A172 (cell line): ENCODE results near the gene KRT17. TPM values are rescaled to one million over a fixed set of nuclear protein-coding genes. Genes with fewer than 3 reads are reported as not detected.
"Not testable (repeated sequence)": the region's sequence is repeated elsewhere in the genome, so short reads cannot be mapped to it uniquely, and the experiment has no call there.

ENCODE experiments used
- DNase-seq: peaks from one replicate; pipeline ENCODE4 v3.0.0-alpha.2; 2015; ENCODE audit warnings: low spot score
- total RNA-seq: library from RNA; depleted of rRNA; stranded (reverse); fragments of >200 nt; shearing (Covaris generic); gene quantifications from 2 replicates; pipeline ENCODE4 v1.2.3, GENCODE V29; 2014

Gene KRT17
- total RNA-seq, 1 experiment from 2014 or later: not detected

DNA sequence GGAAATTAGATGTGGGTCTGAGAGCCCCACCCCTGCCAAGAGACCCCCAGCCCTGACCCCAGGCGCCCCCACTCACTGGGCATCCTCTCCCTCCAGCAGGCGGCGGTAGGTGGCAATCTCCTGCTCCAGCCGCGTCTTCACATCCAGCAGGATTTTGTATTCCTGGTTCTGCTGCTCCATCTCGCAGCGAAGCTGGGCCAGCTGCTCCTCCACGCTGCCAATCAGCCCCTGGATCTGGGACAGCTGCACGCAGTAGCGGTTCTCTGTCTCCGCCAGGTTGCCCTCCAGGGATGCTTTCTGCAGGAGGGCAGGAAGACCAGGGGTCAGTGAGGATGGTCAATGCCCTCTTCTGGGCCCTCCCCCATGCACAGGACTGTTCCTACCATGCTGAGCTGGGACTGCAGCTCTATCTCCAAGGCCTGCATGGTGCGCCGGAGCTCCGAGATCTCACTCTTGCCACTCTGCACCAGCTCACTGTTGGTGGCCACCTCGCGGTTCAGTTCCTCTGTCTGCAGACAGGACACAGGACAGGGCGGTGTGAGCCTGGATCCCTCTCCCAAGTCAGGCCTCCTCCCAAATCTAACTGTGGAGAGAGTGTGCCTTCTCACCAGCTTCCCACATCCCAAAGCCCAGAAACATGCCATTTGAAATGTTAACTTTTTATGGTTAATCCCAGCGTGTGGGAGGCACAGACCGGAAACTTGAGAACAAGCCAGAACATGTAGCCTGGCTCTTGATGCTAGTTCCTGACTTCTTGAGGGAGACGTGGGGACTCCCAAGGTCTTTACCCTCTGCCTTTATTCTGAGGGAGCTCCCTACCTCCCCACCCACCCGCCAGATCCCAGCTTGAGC, 3.6 kb downstream of the KRT17 start:
- no peak for DNase-seq

DNA sequence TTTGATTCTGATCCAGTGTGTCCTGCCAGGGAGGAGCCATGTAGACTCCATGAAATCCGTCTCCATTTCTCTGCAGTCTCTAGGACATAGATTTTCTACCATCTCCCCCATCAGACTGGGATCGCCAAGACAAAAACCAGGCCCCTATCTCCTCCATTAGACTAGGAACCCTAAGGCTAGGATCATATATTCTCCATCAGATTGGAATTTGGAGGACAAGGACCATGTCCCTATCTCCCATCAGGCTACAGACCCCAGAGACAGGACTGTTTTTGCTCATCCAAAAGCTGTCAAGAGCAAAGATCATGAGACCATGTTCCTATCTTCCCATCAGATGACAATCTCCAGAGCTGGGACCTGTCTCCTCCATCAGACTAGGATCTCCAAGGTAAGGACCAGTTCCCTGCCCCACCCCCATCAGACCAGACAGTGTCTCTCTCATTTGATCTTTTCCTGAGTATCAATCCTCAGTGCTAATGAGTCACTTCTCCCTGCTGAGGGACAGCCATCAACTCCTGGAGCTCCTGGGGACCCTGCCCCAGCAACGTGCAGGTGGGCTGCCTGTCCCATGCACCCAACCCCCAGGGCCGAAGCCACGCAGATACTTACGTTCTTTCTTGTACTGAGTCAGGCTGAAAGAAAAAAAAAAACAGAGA, 4.3 kb downstream of the KRT17 start:
- not testable (repeated sequence) for DNase-seq

DNA sequence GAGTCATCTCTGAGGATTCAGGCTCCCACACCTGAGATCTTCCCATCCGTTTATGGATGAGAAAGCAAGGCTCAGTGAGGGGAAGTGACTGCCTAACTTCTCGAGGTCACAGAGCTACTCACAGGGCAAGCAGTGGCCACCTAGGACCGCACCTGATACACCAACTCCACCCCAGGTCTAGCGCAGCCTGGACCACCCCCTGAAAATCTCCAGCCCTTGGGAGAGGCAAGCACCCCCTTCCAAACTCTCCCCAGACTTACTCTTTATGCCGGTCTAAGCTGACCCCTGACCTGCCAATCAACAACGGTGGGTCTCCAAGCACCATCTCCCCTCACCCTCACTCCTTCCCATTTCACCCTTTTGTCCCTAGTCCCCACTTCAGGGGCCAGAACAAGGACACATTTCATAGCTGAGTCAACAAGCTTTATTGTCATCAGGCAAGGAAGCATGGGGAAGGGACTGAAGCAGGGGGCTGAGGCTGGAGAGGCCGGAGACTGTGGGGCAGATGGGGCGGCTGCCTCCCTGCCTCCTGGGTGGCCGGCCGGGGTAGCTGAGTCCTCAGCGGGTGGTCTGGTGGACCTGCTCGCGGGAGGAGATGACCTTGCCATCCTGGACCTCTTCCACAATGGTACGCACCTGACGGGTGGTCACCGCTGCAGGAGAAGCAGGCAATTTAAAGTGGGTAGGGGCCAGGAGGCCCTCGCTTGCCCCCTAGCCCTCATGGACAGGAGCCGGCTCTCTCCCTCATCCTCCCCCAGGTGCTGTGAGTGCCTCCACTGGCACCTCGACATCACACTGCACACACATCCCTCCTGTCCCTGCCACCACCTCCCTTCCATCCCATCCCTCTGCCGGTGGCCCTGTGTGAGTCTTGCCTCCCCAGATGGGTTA, 5.1 kb downstream of the KRT17 start:
- no peak for DNase-seq

DNA sequence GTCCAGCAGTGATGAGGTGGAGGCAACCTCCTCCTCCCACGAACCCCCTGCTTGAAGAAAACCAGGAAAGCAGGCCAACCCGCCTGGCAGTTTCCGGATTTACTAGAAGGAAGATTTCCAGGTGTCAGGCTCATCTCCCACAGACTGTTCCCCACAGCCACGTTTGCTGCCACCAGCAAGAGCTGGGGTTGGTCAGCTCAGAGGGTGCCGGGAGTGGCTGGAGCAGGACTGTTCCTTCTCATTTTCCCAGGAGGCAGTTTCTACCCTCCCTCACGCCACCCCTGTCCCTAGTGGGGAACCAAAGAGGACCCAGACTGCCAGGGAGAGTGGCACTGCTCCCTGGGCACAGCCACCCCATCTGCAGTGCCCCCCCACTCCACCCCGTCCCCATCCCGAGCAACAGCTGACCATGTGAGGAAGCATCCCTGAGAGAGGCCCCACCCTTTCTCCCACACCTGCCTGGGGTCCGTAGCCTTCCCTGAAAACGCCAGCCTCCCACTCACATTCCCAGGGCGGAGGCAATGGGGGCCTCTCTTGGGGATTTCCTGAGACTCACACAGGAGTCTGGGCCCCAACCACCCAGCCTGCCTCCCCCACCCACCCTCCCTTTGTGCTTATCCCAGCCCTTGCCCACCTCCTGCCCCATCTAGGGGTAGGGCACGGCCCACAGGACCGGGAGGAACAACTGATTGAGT, 5.9 kb downstream of the KRT17 start:
- DNase-seq: no peak

DNA sequence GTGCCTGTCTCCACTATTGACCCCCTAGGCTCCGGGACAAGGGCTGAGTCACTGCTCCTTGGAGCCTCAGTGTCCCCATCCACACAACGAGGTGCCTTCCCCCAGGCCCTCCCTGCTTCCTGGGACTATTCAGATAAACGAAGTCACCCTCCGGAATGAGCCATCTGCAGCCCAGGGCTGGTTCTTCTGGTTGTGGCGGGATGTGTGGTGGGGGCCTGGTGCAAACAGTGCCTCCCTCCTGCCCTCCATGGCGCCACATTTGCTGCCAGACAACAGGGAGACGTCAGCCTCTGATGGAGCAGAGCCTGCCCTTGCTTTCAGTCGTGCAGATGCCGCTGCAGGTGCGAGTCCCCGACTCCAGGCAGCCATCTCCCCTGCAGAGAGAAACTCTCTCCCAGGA, 6.7 kb downstream of the KRT17 start:
- DNase-seq: no peak

DNA sequence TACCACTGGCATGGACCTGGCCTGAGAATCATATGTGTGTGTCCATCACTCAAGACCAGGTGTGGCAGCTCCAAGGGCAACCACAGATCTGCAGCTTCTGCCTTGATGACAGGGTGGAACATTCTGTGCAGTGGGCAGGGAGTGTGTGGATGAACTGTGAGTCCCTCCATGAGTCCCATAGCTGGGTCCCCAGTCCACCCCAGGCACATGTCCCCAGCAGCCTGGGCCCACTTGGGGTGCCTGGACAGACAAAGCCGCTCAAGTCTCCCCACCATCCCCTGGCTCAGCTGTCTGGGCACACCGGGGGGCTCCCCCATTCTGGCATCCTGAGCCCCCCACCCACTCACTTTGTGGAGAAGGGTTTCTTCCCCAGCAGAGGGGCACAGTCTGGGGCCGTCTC, 7.2 kb downstream of the KRT17 start:
- no peak for DNase-seq

DNA sequence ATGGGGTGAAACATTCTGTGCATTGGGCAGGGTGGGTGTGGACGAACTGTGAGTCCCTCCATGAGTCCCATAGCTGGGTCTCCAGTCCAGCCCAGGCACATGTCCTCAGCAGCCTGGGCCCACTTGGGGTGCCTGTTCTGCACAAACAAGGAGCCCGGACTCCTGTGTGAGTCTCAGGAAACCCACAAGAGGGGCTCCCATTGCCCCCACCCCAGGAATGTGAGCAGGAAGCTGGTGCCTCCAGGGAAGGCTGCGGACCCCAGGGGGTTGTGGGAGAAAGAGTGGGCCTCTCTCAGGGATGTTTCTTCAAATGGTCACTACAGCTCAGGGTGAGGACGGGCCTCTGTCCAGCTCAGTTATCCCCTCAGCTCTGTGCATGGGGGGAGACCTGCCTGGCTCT, 7.9 kb downstream of the KRT17 start:
- not testable (repeated sequence) for DNase-seq

DNA sequence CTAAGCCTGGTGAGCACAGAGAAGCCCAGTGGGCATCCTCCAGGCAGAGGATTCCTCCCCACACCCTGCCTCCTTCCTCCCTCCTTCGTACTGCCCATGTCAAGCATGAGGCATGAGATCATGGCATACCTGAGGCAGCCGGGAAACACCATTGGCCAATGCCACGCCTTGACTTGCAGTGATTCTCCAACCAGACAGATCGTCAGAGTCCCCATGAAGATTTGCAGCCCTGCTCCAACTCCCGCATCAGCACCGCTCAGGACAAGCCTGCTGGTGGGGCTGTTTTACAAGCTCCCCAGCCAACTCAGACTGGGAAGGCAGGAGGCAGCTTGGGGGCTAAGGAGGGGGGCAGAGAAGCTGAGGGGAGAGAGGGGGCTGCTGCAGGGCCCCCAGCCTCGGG, 8.9 kb downstream of the KRT17 start:
- DNase-seq: peak; percentile 71

DNA sequence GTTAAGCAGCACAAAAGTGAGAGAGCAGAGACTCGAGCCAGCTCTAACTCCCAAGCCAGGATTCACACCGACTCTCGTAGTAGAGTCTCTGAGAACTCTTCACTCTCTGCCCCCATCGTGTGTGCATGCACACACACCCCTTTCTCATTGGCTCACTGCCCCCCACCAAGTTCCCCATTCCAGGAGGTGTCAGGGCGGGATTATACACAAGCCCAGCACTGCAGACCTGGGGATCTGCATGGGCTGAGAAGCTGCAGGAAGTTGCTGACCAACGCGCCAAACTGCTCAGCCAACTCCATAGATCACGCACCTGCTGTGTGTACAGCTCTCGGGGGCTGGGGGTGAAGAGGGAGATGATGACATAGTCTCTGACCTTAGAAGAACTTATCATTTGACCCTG, 9.6 kb downstream of the KRT17 start:
- not testable (repeated sequence) for DNase-seq

DNA sequence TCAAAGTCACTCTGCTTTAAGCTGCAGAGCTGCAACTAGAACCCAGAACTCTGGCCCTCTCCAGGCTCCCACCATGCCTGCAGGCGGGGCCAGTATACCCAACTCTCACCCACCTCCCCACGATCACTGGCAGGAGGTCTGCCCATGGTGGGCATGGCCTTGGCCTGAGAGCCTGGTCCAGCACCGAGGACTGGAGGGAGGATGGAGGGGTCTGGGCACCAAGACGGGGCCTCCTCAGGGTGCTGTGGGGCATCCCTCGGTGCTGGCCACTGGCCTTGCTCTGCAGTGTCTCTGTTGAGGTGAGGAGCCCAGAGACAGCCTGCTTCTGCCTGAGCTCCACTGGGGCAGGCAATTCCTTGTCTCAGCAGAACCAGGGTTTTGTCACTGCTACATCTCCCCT, 10.3 kb downstream of the KRT17 start:
- DNase-seq: no peak

DNA sequence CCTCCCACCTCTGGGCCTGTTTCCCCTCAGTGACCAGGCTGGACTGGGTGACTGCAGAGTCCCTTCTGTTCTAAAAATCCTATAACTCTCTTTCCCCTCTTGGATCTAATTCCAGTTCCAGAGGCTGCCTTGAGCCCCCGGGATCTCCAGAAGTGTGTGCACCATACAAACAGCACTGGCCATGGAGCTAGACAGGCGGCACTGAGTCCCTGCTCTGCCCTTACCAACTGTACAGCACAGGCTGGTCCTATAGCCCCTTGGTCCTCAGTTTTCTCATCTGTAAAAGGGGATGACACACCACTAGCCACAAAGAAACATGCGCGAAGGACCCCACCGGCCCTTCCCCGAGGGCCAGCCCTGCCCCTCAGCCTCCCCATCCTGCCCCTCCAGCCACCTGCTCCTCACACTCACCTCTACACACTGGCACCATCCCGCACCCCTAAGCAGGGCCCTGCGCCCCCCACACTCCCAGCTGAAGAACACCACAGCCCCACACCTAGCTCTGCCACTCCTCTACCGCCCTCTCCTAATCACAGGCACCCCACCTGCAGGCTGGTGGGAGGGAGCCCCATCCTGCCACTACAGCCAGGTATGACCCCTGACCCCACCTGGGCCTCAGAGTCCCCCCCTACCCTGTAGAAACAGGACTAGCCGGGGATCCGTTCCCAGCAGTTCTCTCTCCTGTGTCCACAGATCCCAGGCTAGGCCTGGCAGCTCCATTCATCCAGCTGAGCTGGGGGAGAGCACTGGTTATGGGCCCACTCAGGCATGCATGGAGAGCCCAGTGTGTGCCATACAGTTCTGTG, 10.9 kb downstream of the KRT17 start:
- DNase-seq: no peak

DNA sequence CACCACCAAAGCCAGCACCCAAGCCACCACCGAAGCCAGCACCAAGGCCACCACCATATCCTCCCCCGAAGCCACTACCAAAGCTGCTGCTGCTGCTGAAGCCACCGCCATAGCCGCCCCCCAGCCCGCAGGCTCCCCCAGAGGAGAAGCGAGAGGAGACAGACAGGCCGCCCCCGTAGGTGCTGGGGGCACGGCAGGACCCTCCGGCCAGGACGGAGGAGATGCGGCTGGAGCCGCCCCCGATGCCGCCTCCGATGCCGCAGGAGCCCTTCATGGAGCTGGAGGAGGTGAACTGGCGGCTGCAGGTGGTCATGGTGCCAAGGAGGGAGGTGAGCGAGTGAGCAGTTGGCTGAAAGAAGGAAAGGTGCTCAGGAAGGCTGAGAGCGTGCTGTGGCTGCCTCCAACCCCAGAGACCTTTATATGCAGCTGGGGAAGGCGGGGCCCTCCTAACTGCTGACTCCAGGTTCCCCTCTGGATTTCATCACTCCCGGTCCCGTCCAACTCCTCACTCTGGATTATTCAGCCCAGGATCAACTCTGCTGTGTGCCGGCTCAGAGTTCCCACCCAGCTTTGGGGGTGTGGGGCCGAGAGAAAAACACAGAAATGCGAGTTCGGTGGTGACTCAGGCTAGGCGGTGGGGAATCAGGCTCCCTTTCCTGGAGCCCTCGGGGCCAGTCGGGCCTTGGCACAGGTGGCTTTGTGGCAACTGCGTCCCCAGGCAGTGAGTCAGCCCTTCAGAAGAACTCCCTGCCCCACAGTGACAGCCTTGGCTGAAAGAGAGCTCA, 11.8 kb downstream of the KRT17 start, which contains the start of gene KRT16:
Gene KRT16, minus strand, starts transcription at position 392 of the 785 bp plus-strand sequence. Its CDS starts 79 bp downstream, at position 313.
- peak; percentile 79 for DNase-seq

DNA sequence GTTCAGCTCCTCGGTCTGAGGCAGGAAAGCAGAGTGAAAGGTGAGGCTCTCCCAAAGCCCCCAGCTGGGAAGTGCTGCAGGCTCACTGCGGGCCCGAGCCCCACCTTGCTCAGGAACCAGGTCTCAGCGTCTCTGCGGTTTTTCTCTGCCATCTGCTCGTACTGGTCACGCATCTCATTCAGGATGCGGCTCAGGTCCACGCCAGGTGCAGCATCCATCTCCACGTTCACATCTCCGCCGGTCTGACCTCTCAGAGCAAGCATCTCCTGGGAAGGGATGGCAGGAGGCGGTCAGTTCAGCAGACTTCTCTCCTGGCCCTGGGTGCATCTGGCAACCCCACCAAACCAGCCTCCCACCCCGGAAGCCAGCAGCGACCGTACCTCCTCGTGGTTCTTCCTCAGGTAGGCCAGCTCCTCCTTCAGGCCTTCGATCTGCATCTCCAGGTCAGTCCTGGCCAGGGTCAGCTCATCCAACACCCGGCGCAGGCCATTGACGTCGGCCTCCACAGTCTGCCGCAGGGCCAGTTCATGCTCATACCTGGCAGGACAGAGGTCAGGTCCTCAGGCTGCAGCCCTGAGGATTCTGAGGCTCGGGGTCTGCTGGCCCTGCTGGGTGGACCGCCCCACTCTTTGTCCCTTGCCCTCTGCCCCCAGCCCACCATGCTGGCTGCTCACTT, 13.3 kb downstream of the KRT17 start:
- no peak for DNase-seq

DNA sequence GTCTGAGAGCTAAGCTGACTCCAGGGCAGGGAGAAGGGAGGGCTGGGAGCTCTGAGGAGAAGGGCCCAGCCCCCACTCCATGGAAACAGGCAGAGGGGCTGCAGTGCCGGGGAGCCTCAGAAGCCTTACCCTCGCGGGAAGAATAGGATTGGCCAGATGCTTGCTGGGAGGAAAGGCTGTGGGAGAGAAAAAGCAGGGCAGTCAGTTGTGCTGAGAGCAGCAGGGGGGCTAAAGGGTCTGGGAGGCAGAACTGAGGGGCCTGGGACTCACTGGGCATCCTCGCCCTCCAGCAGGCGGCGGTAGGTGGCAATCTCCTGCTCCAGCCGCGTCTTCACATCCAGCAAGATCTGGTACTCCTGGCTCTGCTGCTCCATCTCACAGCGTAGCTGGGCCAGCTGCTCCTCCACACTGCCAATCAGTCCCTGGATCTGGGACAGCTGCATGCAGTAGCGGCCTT, 14.3 kb downstream of the KRT17 start:
- DNase-seq: not testable (repeated sequence)

DNA sequence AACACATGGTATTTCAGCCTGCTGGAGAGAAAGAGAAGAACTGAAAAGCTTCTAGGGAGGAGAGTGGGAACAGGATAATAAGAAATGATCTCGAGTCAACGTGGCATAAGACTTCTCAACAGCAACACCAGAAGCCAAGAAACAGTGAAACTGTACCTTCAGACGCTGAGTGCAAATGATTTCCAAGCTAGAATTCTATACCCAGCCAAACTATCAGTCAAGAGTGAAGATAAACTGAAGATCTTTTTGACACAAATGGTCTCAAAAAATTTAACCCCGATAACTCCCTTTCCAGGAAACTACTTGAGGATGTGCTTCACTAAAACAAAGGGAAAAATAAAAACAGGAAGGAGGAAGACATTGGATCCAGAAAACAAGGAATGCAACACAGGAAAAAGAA, 17.4 kb downstream of the KRT17 start:
- DNase-seq: not testable (repeated sequence)

DNA sequence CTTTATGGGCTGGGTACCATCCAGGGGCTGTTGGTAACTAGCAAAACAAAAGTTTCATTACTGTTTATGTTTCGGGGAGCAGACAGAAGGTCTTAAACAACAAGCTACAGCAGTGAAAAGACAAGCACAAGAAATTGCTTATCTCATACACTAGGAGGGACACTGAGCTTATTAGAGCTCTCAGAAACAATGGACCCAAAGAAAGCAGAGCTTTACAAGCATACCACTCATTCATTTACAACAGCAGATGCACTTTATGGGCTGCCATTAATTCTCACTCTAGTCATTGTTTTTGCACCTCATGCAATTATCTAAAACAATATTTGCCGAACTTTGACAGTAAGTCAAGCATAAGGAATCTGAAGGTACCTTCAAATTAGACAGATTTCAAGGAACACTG, 21.9 kb downstream of the KRT17 start:
- DNase-seq: no peak

DNA sequence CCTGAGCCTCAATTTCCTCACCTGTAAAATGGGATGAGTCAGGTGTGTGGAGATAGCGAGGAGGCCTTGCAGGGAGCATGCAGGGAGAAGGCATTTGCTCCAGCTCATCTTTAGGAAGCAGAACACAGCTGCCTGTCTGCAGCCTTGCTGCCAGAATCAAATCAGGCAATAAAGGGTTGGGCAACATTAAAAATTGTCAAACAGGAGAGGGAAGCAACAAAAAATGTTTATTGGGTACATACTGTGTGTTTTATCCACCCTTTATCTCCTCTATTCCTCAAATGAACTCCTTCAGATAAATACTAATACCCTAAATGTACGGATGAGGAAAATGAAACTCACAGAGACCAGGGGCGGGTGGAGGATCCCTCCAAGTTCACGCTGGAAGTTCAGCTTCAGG, 24.1 kb downstream of the KRT17 start:
- no peak for DNase-seq

DNA sequence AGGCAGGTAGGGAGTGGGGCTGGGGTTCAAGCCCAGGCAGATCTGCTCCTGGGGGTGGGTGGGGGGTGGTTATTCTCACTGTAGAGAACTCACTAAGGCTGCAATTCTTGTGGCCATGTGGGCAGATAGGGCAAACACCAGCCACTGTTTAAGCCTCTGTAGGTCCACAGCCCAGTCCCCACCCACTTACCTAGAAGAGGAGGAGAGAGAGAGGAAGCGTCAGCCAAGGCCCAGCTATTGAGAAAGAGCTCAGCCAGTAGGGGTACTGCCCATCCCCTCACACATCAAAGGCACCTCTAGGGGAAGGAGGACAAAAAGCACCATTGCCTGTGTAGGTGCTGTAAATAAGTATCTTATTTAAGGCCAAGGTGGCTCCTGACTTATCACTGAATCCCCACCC, 24.7 kb downstream of the KRT17 start:
- DNase-seq: no peak

DNA sequence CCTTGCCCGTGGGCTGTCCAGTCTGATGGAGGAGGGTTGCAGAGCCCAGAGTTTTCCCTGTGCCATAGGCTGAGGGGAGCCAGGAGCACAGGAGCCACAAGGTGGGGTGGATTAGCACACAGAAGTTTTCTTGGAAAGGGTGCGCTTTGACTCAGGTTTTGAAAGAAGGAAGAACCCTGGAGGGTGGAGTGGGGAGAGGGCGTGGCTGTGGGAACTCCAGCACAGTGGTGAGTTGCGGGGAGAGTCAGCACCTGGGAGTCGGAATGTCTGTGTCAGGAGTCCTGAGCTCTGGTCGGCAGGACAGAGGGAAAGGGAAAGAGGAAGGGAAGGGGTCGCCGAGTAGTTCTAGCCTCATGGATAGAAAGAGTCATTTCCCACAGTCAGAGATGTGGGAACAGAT, 28.8 kb downstream of the KRT17 start:
- no peak for DNase-seq
